Erythroblast (primary cell): ENCODE data around the gene TMEM95.

Experiments
- DNase-seq, 2 experiments: peaks; one replicate each; lab custom pipeline; 2025; lab: John Stamatoyannopoulos, UW
- GATA1 ChIP-seq: IDR thresholded peaks from 2 replicates; pipeline ENCODE4 v1.6.1; 2011; ENCODE audit warnings: low read depth, mild to moderate bottlenecking, control low read depth, low read length, moderate library complexity
- POLR2A ChIP-seq: IDR thresholded peaks from 2 replicates; pipeline ENCODE4 v1.6.1; 2011; ENCODE audit warnings: mild to moderate bottlenecking, low read length

Gene TMEM95

GRCh38 chr17:7355053-7355452 is at the start of gene TMEM95:
Gene TMEM95, plus strand, starts transcription at chr17:7355156. Its CDS starts 49 bp downstream, at chr17:7355205.
- TF ChIP-seq POLR2A (no peak), GATA1 (no peak)
- DNase-seq = peak; percentile 18 to 32

GRCh38 chr17:7306911-7307685 is 47.9 kb upstream of the TMEM95 start, which contains the start of gene EIF5A:
Gene EIF5A, plus strand, starts transcription at chr17:7307628. Its CDS starts 2,008 bp downstream, at chr17:7309636.
- TF ChIP-seq GATA1 (no peak), POLR2A (peak; percentile 95)
- DNase-seq = peak; percentile 100

- no peak for TF ChIP-seq GATA1
- DNase-seq = peak; percentile 83 to 88
Measured at GRCh38 chr17:7307686-7308624, 47.0 kb upstream of the TMEM95 start.

GRCh38 chr17:7308625-7309433 is 46.1 kb upstream of the TMEM95 start:
- peak; percentile 88 to 91 for DNase-seq
- TF ChIP-seq POLR2A (peak; percentile 83), GATA1 (no peak)

- TF ChIP-seq POLR2A (no peak), GATA1 (no peak)
- DNase-seq = no peak
Measured at GRCh38 chr17:7309628-7310027, 45.3 kb upstream of the TMEM95 start.

- no peak for DNase-seq
Measured at GRCh38 chr17:7311110-7311705, 43.7 kb upstream of the TMEM95 start.

GRCh38 chr17:7312432-7313087 is 42.4 kb upstream of the TMEM95 start:
- DNase-seq = no peak
- TF ChIP-seq GATA1 = no peak
- TF ChIP-seq POLR2A = no peak

More at GRCh38 chr17:7311110-7311705, 43.7 kb upstream of the TMEM95 start:
- TF ChIP-seq POLR2A = no peak
- no peak for TF ChIP-seq GATA1

GRCh38 chr17:7313088-7313889 is 41.7 kb upstream of the TMEM95 start:
- DNase-seq = no peak

GRCh38 chr17:7313890-7314718 is 40.9 kb upstream of the TMEM95 start:
- TF ChIP-seq POLR2A (no peak), GATA1 (no peak)
- DNase-seq = peak in 1 of 2 experiments; percentile 46

More at GRCh38 chr17:7313088-7313889, 41.7 kb upstream of the TMEM95 start:
- no peak for TF ChIP-seq GATA1
- TF ChIP-seq POLR2A = peak; percentile 31

- DNase-seq = peak; percentile 92 to 95
- TF ChIP-seq GATA1 = no peak
- TF ChIP-seq POLR2A = peak; percentile 68
Measured at GRCh38 chr17:7314719-7315569, 40.0 kb upstream of the TMEM95 start, which contains the start of gene GPS2. Gene GPS2, minus strand, starts transcription at chr17:7315360. Its CDS starts 308 bp downstream, at chr17:7315052.
